Activated T-cell treated with anti-CD3 and anti-CD28 coated beads for 48 hours (primary cell): Measurements from ENCODE around the gene TM2D1.
"Not testable (repeated sequence)": the region's sequence is repeated elsewhere in the genome, so short reads cannot be mapped to it uniquely, and the experiment has no call there.

ENCODE experiments used
- DNase-seq: peaks from one replicate; pipeline ENCODE4 v3.0.0-alpha.2; 2020; ENCODE audit warnings: low read depth

The TM2D1 gene

DNA sequence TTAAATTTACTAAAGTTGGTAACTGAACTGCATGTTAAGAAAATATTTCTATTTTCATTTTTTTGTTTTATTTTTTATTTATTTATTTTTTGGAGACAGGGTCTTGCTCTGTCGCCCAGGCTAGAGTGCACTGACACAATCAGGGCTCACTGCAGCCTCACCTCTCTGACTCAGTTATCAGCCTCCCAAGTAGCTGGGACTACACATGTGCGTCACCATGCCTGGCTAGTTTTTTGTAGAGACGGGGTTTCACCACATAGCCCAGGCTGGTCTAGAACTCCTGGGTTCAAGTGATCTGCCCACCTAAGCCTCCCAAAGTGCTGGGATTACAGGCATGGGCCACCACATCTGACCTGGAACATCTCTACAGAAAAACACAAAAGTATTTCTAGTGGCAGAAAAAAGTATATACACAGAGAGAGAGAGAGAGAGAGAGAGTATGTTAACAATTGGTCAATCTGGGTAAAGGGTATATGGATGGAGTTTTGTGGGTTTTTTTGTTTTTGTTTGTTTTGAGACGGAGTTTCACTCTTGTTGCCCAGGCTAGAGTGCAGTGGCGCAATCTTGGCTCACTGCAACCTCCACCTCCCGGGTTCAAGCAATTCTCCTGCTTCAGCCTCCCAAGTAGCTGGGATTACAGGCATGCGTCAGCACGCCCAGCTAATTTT lies 5.8 kb downstream of the TM2D1 start:
- not testable (repeated sequence) for DNase-seq

- no peak for DNase-seq
These were observed 13.0 kb downstream of the TM2D1 start for GRCh38 chr1:61711969-61712368.

DNA sequence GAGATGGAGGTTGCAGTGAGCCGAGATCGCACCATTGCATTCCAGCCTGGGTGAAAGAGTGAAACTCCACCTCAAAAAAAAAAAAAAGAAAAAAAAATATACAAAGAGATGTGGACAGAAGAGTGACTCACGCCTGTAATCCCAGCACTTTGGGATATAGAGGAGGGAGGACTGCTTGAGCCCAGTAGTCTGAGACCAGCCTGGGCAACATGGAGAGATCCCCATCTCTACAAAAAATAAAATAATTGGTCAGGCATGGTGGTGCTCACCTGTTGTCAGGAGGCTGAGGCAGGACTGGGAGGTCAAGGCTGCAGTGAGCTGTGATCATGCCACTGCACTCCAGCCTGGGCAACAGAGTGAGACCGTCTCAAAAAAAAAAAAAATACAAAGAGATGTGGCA lies 13.7 kb downstream of the TM2D1 start:
- DNase-seq, result not testable (repeated sequence)

GRCh38 chr1:61709908-61710289 lies 15.0 kb downstream of the TM2D1 start:
- DNase-seq, result no peak

DNA sequence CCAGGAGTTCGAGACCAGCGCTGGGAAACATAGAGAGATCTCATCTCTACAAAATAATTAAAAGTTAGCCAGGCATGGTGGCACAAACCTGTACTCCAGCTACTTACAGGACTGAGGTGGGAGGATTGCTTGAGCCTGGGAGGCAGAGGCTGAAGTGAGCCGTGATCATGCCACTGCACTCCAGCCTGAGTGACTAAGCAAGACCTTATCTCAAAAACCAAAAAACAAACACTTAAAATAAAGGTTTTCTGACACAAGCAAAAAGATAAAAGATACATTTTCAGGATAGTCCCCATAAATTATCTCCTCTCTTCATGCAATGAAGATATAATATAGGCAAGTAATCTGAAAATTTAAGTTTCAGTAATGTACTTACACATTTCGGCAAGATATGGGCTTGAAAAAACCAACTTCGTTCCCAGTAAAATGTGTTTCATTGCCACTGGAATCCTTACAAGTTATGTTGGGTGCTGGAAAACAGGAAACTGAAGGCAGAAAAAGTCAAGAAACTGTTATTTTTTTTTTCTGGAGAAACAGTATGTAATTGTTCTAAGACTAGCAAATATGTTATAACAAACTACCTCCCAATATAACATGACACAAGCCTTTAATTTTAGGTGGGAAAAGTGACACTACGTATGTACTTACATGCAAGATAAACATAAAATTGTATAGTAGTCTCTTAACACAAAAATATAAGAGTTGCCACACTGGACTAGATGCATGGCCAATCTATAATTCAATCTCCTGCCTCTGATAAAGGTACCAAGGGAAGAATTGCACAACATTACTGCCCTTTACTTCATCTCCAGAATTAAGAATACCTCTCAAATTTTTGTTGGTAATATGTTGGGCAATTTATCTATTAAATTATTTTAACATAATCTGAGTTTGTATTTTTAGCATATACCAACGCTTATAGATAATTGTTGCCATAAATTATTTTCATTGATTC lies 15.7 kb downstream of the TM2D1 start:
- no peak for DNase-seq

DNA sequence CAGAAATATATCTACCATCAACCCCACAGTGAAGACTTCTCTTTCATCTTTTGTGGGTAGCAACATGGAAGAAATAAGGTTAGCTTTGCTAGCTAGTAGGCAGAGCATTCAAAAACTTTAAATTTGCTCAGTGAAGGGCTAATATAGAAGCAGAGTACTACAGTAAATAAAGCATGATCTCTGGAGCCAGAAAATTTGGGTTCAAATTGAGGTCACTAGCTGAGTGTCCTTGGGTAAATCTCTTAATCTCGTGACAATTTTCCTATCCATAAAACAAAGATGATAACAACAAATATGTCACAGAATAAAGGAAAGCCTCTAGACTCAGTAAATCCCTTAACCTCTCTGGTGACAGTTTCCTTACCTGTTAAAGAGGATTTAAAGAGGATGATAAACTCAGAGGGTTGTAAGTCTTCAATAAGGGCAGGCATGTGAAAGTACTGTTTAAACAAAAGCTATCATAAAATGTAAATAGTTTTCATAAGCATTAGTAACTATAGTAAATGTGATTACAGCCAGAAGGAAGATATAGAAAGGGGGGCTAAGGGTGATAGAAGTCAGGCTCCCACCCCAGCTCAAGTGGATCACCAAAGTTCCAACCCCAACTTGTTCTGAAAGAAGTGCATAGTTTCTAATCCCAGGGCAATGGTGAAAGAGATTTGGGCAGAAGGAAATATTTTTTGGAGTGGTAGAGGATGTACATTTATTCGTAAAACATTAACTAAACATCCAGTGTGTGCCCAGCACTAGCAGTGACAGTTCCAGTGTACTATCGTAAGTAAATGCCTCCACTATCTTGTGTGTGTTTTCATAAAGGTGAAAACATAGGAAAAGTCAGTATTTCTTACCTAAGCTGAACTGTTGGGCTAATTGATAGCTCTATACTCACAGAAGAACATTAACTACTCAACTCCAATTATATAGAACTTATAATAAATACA lies 24.8 kb downstream of the TM2D1 start:
- no peak for DNase-seq

DNA sequence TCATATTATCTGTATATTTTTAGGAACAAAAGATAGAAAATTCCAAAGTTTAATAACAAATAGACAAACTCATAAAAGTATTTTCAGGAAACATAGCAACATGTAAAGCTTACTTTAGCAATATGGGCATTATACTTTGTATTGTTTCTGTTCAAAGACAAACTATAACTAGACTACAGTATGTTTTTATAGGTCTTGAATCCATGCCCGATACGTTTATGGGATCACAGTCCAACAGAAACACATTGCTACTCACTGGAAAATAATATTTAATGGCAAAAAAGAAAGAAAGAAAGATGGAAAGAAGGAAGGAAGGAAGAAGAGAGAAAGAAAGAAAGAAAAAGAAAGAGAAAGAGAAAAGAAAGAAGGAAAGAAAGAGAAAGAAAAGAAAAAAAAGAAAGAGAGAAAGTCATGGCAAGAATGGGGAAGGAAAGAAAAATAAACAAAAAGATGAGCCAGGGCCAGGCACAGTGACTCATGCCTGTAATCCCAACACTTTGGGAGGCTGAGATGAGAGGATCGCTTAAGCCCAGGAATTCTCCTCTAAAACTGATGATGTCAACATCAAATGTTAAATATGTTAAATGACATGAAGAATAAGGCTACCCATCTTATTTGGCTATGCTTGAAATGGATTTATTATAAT lies 32.7 kb downstream of the TM2D1 start:
- DNase-seq, result no peak

DNA sequence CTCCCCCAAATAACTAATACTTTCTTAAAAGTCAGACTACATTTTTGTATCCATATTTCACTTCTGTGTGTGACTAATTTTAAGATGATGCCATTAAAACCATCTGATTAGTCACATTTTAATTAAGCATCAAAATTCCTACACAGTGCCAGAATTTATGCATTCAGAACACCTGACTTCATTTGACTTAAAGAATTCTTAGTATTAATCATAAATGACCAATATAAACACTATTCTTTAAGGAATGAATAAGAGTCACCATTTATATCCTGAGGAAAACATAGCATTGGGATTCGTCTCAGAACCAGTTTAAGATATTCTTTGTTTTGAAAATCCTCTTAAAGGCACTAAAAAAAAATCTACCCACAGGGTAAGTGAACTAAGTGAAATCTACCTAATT lies 37.0 kb downstream of the TM2D1 start:
- DNase-seq, result no peak

DNA sequence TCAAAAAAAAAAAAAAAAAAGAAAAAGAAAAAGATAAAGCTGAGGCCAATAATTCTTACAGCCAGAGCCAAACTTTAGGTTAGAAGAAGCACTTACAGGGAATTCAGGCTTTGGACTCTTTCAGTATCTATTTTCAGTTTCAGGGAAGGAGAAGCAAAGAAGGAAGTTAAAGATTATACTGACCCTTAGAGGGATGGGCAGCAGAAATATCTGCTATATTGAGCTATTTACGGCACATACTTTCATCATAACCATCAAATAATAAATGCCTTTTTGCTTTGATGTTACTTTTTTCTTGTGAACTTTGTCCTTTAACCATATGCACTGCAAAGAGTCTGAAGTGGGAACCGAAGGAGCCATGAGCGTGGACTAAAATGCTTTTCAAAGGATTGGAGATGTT lies 42.0 kb downstream of the TM2D1 start:
- no peak for DNase-seq

GRCh38 chr1:61680500-61680899 lies 44.4 kb downstream of the TM2D1 start:
- DNase-seq, result no peak

- not testable (repeated sequence) for DNase-seq
These were observed 48.1 kb downstream of the TM2D1 start for GRCh38 chr1:61676881-61677280.

DNA sequence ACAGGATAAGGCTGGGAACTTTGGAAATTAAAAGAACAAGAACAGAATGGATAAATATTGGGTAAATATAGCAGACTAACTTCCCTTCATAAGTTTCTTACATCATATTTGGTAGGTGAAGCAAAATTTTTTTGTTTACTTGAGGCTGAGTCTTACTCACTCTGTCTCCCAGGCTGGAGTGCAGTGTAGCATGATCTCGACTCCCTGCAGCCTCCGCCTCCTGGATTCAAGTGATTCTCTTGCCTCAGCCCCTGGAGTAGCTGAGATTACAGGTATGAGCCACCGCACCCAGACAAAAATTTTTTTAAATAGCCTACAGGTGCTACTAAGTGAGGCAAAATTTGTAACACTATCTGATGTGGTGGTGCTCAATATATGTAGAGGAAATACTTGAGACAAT lies 50.7 kb downstream of the TM2D1 start:
- DNase-seq, result no peak

DNA sequence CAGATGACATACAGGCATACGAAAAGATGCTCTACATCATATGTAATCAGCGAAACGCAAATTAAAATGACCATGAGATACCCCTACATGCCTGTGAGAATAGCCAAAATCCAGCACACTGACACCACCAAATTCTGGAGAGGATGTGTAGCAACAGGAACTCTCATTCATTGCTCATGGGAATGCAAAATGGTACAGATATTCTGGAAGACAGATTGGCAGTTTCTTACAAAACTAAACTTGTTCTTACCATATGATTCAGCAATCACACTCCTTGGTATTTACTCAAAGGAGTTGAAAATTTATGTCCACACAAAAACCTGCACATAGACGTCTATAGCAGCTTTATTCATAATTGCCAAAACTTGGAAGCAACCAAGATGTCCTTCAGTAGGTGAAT lies 52.6 kb downstream of the TM2D1 start:
- no peak for DNase-seq

DNA sequence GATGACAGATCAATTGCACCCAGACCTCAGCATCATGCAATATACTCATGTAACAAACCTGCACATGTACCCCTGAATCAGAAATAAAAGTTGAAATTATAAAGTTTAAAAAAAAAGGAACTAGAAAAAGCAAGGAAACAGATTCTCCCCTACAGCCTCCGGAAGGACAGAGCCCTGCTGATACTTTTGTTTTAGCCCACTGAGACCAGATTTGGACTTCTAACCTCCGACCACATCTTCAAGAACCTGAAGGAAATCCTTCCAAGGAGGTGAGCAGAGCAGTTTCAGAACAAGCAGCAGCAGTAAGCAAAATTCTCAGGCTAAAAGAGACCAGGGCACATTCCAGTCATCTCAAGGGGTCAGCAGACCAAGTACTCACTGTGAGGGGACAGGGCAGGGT lies 54.5 kb downstream of the TM2D1 start:
- no peak for DNase-seq

- DNase-seq, result no peak
These were observed 54.9 kb downstream of the TM2D1 start for GRCh38 chr1:61670016-61670415.

DNA sequence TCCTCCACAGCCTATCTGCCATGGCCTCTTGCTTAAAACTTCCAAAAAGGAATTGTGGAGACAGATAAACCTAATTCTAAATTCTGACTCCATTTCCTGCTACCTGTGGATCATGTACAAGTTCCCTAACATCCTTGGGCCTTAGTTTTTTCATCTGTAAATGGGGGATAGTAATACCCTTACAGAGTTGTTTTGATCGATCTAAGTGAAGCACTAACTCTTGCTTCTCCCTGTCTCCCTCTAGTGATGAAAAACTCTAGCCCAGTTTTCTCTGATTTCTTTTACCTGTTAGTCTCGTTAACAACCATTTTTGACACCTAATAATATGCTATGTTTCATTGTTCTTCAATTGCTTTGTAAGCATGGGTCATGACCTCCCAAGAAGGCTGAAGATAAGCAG lies 65.9 kb downstream of the TM2D1 start:
- DNase-seq, result no peak

- no peak for DNase-seq
These were observed 69.5 kb downstream of the TM2D1 start for GRCh38 chr1:61655453-61655852.

GRCh38 chr1:61654067-61654466 lies 70.9 kb downstream of the TM2D1 start:
- DNase-seq, result no peak

DNA sequence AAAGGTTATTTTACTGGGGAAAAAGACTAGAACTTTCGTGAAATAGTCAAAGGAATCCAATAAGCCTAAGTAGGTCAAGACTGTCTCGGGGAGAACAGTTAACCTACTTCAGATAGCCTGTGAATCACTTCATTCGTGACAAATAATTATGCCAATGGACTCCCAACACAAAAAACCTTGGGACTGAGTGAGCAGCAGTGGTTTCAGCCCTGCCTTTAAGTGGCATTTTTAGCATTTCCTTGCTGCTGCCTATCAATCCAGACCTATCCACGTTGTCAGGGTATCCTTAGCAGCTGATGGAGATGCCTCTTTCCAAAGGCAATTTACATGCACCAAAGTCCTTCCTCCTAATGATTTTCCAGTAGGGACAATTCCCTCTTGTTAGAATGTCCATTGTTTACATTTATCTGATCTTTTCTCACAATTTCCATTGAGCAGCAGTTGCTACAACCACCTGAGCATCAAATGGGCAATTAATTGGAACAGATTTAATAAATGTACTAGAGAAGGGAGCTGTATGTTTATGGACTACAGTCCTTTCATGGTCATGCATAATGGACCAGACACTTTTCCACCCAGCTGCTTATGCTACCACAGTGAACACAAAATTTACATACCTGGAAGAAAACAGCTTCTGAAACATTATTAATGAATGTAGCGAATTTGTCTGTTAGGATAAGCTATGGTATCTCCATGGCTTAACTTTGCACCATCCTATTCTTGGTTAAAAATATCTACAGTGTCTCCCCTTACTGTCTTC lies 75.8 kb downstream of the TM2D1 start:
- DNase-seq, result no peak

- no peak for DNase-seq
These were observed 77.8 kb downstream of the TM2D1 start for GRCh38 chr1:61647142-61647541.

DNA sequence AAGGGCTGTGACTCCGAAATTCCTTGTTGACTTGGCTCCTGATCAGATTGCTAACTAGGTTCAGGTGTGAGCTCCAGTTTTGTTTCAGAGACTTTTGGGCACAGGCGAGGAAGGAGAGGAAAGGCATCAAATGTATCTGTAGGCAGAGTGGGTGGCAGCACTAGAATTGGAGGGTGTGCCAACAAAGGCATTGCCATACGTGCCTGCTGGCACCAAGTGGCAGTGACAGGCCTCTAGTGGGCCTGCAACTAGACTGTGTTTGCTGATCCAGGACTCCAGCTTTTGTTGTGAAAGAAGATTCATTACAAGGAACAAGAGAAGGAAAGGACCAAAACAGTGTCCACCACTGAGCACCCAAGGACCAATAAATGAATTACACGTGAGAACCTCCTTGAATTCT lies 79.5 kb downstream of the TM2D1 start:
- DNase-seq, result no peak
